HEK293T (cell line): ENCODE data around the gene AGAP3.

Source experiments
- BHLHE40 ChIP-seq: fragments of 450-650 bp; IDR thresholded peaks from 2 replicates; pipeline ENCODE4 v1.6.1; 2016; ENCODE audit warnings: mild to moderate bottlenecking, moderate library complexity, borderline replicate concordance
- FOXA1 ChIP-seq: fragments of 450-650 bp; IDR thresholded peaks from 2 replicates; pipeline ENCODE4 v1.6.1; 2016; ENCODE audit warnings: mild to moderate bottlenecking
- FOXK2 ChIP-seq: fragments of 450-650 bp; IDR thresholded peaks from 2 replicates; pipeline ENCODE4 v1.6.1; 2016; ENCODE audit warnings: mild to moderate bottlenecking
- FOXM1 ChIP-seq: fragments of 450-650 bp; IDR thresholded peaks from 2 replicates; pipeline ENCODE4 v1.6.1; 2017; ENCODE audit warnings: mild to moderate bottlenecking, borderline replicate concordance
- LEF1 ChIP-seq: fragments of 450-650 bp; IDR thresholded peaks from 2 replicates; pipeline ENCODE4 v1.6.1; 2017; ENCODE audit warnings: mild to moderate bottlenecking, borderline replicate concordance
- NFRKB ChIP-seq: fragments of 450-650 bp; IDR thresholded peaks from 2 replicates; pipeline ENCODE4 v1.6.1; 2016; ENCODE audit warnings: mild to moderate bottlenecking, moderate library complexity
- PKNOX1 ChIP-seq: fragments of 450-650 bp; IDR thresholded peaks from 2 replicates; pipeline ENCODE4 v1.6.1; 2016
- SP1 ChIP-seq: fragments of 450-650 bp; IDR thresholded peaks from 2 replicates; pipeline ENCODE4 v1.6.1; 2017

GRCh38 chr7:151146761-151147160, 60.5 kb downstream of the AGAP3 start:
- TF ChIP-seq BHLHE40 (no peak), SP1 (no peak), PKNOX1 (no peak), FOXM1 (no peak), NFRKB (no peak), FOXA1 (no peak), LEF1 (no peak), FOXK2 (no peak)
